Gastrocnemius medialis (tissue), 4 donors: ENCODE data around the gene NUDCD3.

Experiments used
- POLR2A ChIP-seq, 2 donors: fragments of 450-650 bp; IDR thresholded peaks; one replicate each; pipeline ENCODE4 v1.6.1; 2017; ENCODE audit warnings: antibody characterized with exemption in 2 of 2, mild to moderate bottlenecking in 2 of 2, moderate library complexity in 2 of 2
- TF ChIP-seq, protein P1 (sequence below), 5 experiments: fragments of 450-650 bp in 3 of 5; fragments of 200-600 bp in 2 of 5; sonication (generic) in 2 of 5; IDR thresholded peaks in 4 of 5; conservative IDR thresholded peaks in 1 of 5; 1 replicate in 4 of 5; 2 replicates in 1 of 5; pipeline ENCODE4 v1.5.1; 2016 to 2019; ENCODE audit warnings: antibody characterized with exemption in 5 of 5, mild to moderate bottlenecking in 3 of 5, moderate library complexity in 3 of 5

DNA sequence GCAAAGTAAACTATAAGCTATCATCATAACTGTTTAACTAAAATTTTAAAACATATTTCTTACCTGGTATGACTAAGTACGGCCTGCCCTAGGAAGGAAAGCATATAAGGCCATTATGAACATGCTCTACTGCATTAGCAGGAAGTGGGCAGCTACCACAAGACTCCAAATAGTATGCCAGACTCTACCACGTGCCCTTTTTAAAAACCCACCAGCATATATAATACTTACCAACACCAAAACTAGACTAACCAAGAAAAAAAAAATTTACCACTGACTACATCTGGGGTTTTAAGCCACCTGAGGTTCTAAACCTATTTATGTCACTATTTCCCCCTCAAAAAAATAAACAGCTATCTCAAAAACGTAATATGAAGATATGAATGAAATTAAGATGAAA, 30.1 kb downstream of the NUDCD3 start:
- TF ChIP-seq, protein P1, sequence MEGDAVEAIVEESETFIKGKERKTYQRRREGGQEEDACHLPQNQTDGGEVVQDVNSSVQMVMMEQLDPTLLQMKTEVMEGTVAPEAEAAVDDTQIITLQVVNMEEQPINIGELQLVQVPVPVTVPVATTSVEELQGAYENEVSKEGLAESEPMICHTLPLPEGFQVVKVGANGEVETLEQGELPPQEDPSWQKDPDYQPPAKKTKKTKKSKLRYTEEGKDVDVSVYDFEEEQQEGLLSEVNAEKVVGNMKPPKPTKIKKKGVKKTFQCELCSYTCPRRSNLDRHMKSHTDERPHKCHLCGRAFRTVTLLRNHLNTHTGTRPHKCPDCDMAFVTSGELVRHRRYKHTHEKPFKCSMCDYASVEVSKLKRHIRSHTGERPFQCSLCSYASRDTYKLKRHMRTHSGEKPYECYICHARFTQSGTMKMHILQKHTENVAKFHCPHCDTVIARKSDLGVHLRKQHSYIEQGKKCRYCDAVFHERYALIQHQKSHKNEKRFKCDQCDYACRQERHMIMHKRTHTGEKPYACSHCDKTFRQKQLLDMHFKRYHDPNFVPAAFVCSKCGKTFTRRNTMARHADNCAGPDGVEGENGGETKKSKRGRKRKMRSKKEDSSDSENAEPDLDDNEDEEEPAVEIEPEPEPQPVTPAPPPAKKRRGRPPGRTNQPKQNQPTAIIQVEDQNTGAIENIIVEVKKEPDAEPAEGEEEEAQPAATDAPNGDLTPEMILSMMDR (IDR thresholded peaks at IDR 0.05 in 4 of 5, conservative IDR thresholded peaks at IDR 0.05 in 1 of 5) = no peak
- TF ChIP-seq POLR2A (IDR thresholded peaks at IDR 0.05) = no peak
